CD4-positive, alpha-beta memory T cell (primary cell): ENCODE data around the gene P2RY2. TPM values are rescaled to one million over a fixed set of nuclear protein-coding genes. Genes with fewer than 3 reads are reported as not detected.
A peak's percentile ranks its signal among the peaks of the same experiment; 100 is the strongest.

Experiments
- CTCF ChIA-PET: fragments of 350-600 bp; sonication (Branson Sonifier 250); formaldehyde crosslinking; loops from one replicate; lab custom pipeline; 2021; ENCODE audit warnings: inconsistent platforms; ENCODE audit not compliant: partially characterized antibody; lab: Charles Lee
- POLR2A ChIA-PET: fragments of 350-600 bp; sonication (Branson Sonifier 250); formaldehyde crosslinking; loops from one replicate; lab custom pipeline; 2021; ENCODE audit not compliant: partially characterized antibody; lab: Charles Lee
- DNase-seq, 5 donors: peaks; one replicate each; pipeline versions ENCODE4 v3.0.0 to v3.0.0-alpha.2; 2020 to 2022; ENCODE audit warnings: mixed read lengths in 1 of 5
- H3K27ac ChIP-seq: one replicate; pipeline ENCODE4 v1.7.0; 2013; ENCODE audit warnings: low read depth, low read length
- H3K27me3 ChIP-seq: 2 replicates; pipeline ENCODE4 v1.7.0; 2013; ENCODE audit warnings: mild to moderate bottlenecking, low read length, moderate library complexity; ENCODE audit not compliant: insufficient read depth
- H3K36me3 ChIP-seq: 2 replicates; pipeline ENCODE4 v1.7.0; 2013; ENCODE audit warnings: mild to moderate bottlenecking, low read length, moderate library complexity; ENCODE audit not compliant: insufficient read depth
- H3K4me1 ChIP-seq: 2 replicates; pipeline ENCODE4 v1.7.0; 2013; ENCODE audit warnings: mild to moderate bottlenecking, low read length, moderate library complexity; ENCODE audit not compliant: insufficient read depth
- H3K4me3 ChIP-seq, 2 donors: one replicate each; pipeline ENCODE4 v1.7.0; 2013; ENCODE audit warnings: low read length in 2 of 2, mild to moderate bottlenecking in 1 of 2
- H3K9me3 ChIP-seq, 2 donors: one replicate each; pipeline ENCODE4 v1.7.0; 2013; ENCODE audit warnings: low read length in 2 of 2, control low read depth in 1 of 2; ENCODE audit not compliant: control insufficient read depth in 1 of 2
- H3K27ac Mint-ChIP-seq, 7 donors: one replicate each; pipeline ENCODE4 v1.8.0; 2020 to 2021; ENCODE audit warnings: mixed read lengths in 7 of 7, mild to moderate bottlenecking in 6 of 7, inconsistent platforms in 3 of 7, moderate library complexity in 3 of 7
- H3K27me3 Mint-ChIP-seq, 2 donors: one replicate each; pipeline ENCODE4 v1.8.0; 2020 to 2021; ENCODE audit warnings: mixed read lengths in 2 of 2
- H3K36me3 Mint-ChIP-seq, 2 donors: one replicate each; pipeline ENCODE4 v1.8.0; 2020 to 2021; ENCODE audit warnings: mixed read lengths in 2 of 2, inconsistent platforms in 1 of 2, mild to moderate bottlenecking in 1 of 2
- H3K4me1 Mint-ChIP-seq, 4 donors: one replicate each; pipeline ENCODE4 v1.8.0; 2020 to 2021; ENCODE audit warnings: mixed read lengths in 4 of 4, mild to moderate bottlenecking in 1 of 4
- H3K4me3 Mint-ChIP-seq, 8 donors: one replicate each; pipeline ENCODE4 v1.8.0; 2020 to 2021; ENCODE audit warnings: mixed read lengths in 8 of 8, mild to moderate bottlenecking in 7 of 8, moderate library complexity in 6 of 8, inconsistent platforms in 3 of 8
- H3K9me3 Mint-ChIP-seq, 8 donors: one replicate each; pipeline ENCODE4 v1.8.0; 2020 to 2021; ENCODE audit warnings: mixed read lengths in 8 of 8, mild to moderate bottlenecking in 5 of 8, inconsistent platforms in 3 of 8, moderate library complexity in 1 of 8
- intact Hi-C: fragments of 100-400 bp; cut with micrococcal nuclease; formaldehyde crosslinking; loops from one replicate; pipeline ENCODE4 v1.15.1; 2023
- polyA plus RNA-seq, 2 donors: library from polyadenylated mRNA; unstranded; fragments of 300-500 nt; fragmentation: Illumina TruSeq; gene quantifications; one replicate each; pipeline ENCODE4 v1.2.3, GENCODE V29; 2021
- total RNA-seq, 2 experiments: library from RNA; stranded (reverse); gene quantifications; one replicate each; pipeline ENCODE4 v1.2.3, GENCODE V29; 2021

P2RY2 gene
- total and polyA plus RNA-seq, 4 experiments from 2014 or later: not detected

GRCh38 chr11:73244589-73245240, 26.6 kb downstream of the P2RY2 start:
- Histone ChIP-seq H3K27me3 (no peaks in the 10 kb centered on the region), H3K27ac (no peak overlapping the region), H3K4me3 (no peak overlapping the region), H3K4me1 (no peaks in the 10 kb centered on the region), H3K36me3 (no peaks in the 10 kb centered on the region), H3K9me3 (no peaks in the 10 kb centered on the region)
- DNase-seq: no peak
- Mint-ChIP-seq H3K27ac (no peak overlapping the region), H3K36me3 (no peaks in the 10 kb centered on the region), H3K4me3 (no peak overlapping the region), H3K4me1 (peaks cover 0 to 4% (median 3%) of the 10 kb centered on the region in 4 donors), H3K9me3 (no peaks in the 10 kb centered on the region), H3K27me3 (peaks cover 2 to 12% of the 10 kb centered on the region in 2 donors)
- ChIA-PET POLR2A (no interaction called here), CTCF (interaction anchor here (0.7 to 2.4 kb wide), 2 partner anchors 9 to 15 kb away, joined by 4 to 12 read pairs; no protein-coding TSS in a partner anchor)
- intact Hi-C loops: no loop called here

GRCh38 chr11:73245461-73245860, 27.4 kb downstream of the P2RY2 start:
- no peaks in the 10 kb centered on the region for H3K9me3 ChIP-seq
- no peak for DNase-seq
- CTCF ChIA-PET: interaction anchor here (2.4 kb wide), 1 partner anchor 10 kb away, joined by 12 read pairs; no protein-coding TSS in a partner anchor
- POLR2A ChIA-PET: no interaction called here
- no peaks in the 10 kb centered on the region for H3K9me3 Mint-ChIP-seq
- no peaks in the 10 kb centered on the region for H3K36me3 Mint-ChIP-seq
- H3K27ac Mint-ChIP-seq: no peak overlapping the region
- H3K4me3 Mint-ChIP-seq: no peak overlapping the region
- H3K4me1 Mint-ChIP-seq: peaks cover 0 to 4% (median 3%) of the 10 kb centered on the region in 4 donors
- H3K36me3 ChIP-seq: no peaks in the 10 kb centered on the region
- no peak overlapping the region for H3K4me3 ChIP-seq
- no peaks in the 10 kb centered on the region for H3K4me1 ChIP-seq
- H3K27me3 Mint-ChIP-seq: peaks cover 2 to 12% of the 10 kb centered on the region in 2 donors
- intact Hi-C loops: no loop called here
- no peak overlapping the region for H3K27ac ChIP-seq
- H3K27me3 ChIP-seq: no peaks in the 10 kb centered on the region

DNA sequence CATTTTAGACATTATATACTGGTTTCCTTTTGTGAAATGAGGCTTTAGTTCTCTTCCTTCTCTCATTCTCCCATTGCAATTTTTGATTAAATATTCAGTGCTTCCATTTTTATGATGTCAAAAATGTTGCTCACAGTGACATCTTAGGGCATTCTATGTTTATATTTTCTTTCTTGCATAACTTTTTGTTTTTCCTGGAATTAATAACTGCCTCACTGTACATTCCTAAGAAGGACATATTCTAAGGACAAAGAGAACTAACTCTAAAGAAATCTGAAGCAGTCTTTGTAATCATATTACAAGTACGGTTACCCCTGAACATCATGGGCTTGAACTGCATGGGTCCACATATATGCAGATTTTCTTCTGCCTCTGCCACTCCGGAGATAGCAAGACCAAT, 28.2 kb downstream of the P2RY2 start:
- H3K4me1 Mint-ChIP-seq: peaks cover 0 to 4% (median 3%) of the 10 kb centered on the region in 4 donors

GRCh38 chr11:73248526-73249185, 30.6 kb downstream of the P2RY2 start:
- Mint-ChIP-seq H3K27me3 (peaks cover 0 to 6% of the 10 kb centered on the region in 2 donors), H3K36me3 (no peaks in the 10 kb centered on the region), H3K27ac (no peak overlapping the region), H3K4me3 (no peak overlapping the region), H3K9me3 (no peaks in the 10 kb centered on the region), H3K4me1 (peaks cover 0 to 4% (median 3%) of the 10 kb centered on the region in 4 donors)
- no peak overlapping the region for H3K4me3 ChIP-seq
- no peaks in the 10 kb centered on the region for H3K27me3 ChIP-seq
- POLR2A ChIA-PET: no interaction called here
- no peaks in the 10 kb centered on the region for H3K36me3 ChIP-seq
- no peak overlapping the region for H3K27ac ChIP-seq
- no peaks in the 10 kb centered on the region for H3K9me3 ChIP-seq
- no peak for DNase-seq
- intact Hi-C loops: no loop called here
- no peaks in the 10 kb centered on the region for H3K4me1 ChIP-seq
- CTCF ChIA-PET: no interaction called here

More for the DNA sequence above, 28.2 kb downstream of the P2RY2 start:
- DNase-seq: no peak
- H3K4me3 ChIP-seq: no peak overlapping the region
- no peak overlapping the region for H3K27ac ChIP-seq
- ChIA-PET CTCF (interaction anchor here (2.4 kb wide), 1 partner anchor 11 kb away, joined by 12 read pairs; no protein-coding TSS in a partner anchor), POLR2A (no interaction called here)
- Mint-ChIP-seq H3K4me3 (no peak overlapping the region), H3K27ac (no peak overlapping the region), H3K27me3 (peaks cover 2 to 12% of the 10 kb centered on the region in 2 donors), H3K36me3 (no peaks in the 10 kb centered on the region), H3K9me3 (no peaks in the 10 kb centered on the region)
- intact Hi-C loops: no loop called here
- H3K9me3 ChIP-seq: no peaks in the 10 kb centered on the region
- no peaks in the 10 kb centered on the region for H3K4me1 ChIP-seq
- no peaks in the 10 kb centered on the region for H3K27me3 ChIP-seq
- H3K36me3 ChIP-seq: no peaks in the 10 kb centered on the region

GRCh38 chr11:73249304-73249703, 31.2 kb downstream of the P2RY2 start:
- CTCF ChIA-PET: no interaction called here

DNA sequence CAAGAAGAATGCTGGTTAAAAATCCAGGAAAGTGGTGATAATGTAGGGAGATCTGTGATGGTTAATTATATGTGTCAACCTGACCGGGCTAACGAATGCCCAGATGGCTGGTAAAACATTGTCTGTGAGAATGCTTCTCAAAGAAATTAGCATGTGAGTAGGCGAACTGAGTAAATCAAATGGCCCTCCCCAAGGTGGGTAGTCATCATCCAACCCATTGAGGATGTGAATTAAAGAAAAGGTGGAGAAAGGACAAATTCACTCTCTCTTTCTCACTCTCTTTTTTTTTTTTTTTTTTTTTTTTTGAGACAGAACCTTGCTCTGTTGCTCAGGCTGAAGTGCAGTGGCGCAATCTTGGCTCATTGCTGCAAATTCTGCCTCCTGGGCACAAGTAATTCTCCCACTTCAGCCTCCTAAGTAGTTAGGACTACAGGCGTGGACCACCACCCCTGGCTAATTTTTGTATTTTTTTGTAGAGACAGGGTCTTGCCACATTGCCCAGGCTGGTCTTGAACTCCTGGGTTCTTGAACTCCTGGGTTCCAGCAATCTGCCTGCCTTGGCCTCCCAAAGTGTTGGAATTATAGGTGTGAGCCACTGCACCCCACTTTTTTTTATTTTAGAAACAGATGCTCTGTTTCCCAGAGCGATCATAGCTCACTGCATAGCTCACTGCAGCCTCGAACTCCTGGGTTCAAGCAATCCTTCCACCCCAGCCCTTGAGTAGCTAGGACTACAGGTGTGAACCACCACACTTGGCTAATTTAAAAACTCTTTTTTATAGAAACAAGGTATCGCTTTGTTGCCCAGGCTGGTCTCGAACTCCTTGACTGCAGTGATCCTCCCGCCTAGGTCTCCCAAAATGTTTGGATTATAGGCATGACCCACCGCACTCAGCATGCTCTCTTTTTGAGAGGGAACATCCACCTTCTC, 32.0 kb downstream of the P2RY2 start:
- ChIA-PET CTCF (no interaction called here), POLR2A (no interaction called here)

More at GRCh38 chr11:73249304-73249703, 31.2 kb downstream of the P2RY2 start:
- no peak overlapping the region for H3K4me3 ChIP-seq
- H3K9me3 ChIP-seq: no peaks in the 10 kb centered on the region
- H3K4me1 ChIP-seq: no peaks in the 10 kb centered on the region
- Mint-ChIP-seq H3K4me1 (peaks cover 0 to 4% (median 3%) of the 10 kb centered on the region in 4 donors), H3K27ac (no peak overlapping the region), H3K9me3 (no peaks in the 10 kb centered on the region), H3K36me3 (no peaks in the 10 kb centered on the region), H3K4me3 (no peak overlapping the region), H3K27me3 (peaks cover 0 to 6% of the 10 kb centered on the region in 2 donors)
- POLR2A ChIA-PET: no interaction called here
- H3K36me3 ChIP-seq: no peaks in the 10 kb centered on the region
- no peak overlapping the region for H3K27ac ChIP-seq
- H3K27me3 ChIP-seq: no peaks in the 10 kb centered on the region
- DNase-seq: peak in 1 of 5 donors; percentile 9
- intact Hi-C loops: no loop called here

More for the DNA sequence above, 32.0 kb downstream of the P2RY2 start:
- H3K27ac ChIP-seq: no peak overlapping the region
- intact Hi-C loops: no loop called here
- peak overlapping the region in 1 of 7 donors; percentile 22 for H3K27ac Mint-ChIP-seq
- no peaks in the 10 kb centered on the region for H3K4me1 ChIP-seq
- no peaks in the 10 kb centered on the region for H3K27me3 ChIP-seq
- H3K27me3 Mint-ChIP-seq: peaks cover 0 to 1% of the 10 kb centered on the region in 2 donors
- no peak overlapping the region for H3K4me3 ChIP-seq
- no peaks in the 10 kb centered on the region for H3K36me3 ChIP-seq
- no peaks in the 10 kb centered on the region for H3K36me3 Mint-ChIP-seq
- no peaks in the 10 kb centered on the region for H3K9me3 ChIP-seq
- peaks cover 0 to 4% (median 2%) of the 10 kb centered on the region in 4 donors for H3K4me1 Mint-ChIP-seq
- no peaks in the 10 kb centered on the region for H3K9me3 Mint-ChIP-seq
- H3K4me3 Mint-ChIP-seq: no peak overlapping the region
- peak in 1 of 5 donors; percentile 4 for DNase-seq
